Thoracic aorta (tissue), 2 donors: Measurements from ENCODE around the gene GPS2. TPM values are rescaled to one million over a fixed set of nuclear protein-coding genes. Genes with fewer than 3 reads are reported as not detected.

Experiments
- ATAC-seq: fragments of 150-250 bp; one replicate; pipeline ENCODE4 v1.8.0; 2017; ENCODE audit warnings: low read depth; ENCODE audit not compliant: insufficient number of reproducible peaks, low FRiP score
- DNase-seq: peaks from one replicate; pipeline ENCODE4 v3.0.0-alpha.2; 2020; ENCODE audit warnings: low spot score
- H3K27ac ChIP-seq, 2 donors: fragments of 200-600 bp; sonication (generic); 1 replicate in 1 of 2; 2 replicates in 1 of 2; pipeline ENCODE4 v1.5.1; 2016; ENCODE audit warnings: mild to moderate bottlenecking in 2 of 2, moderate library complexity in 2 of 2
- H3K27me3 ChIP-seq: fragments of 200-600 bp; sonication (generic); replicated peaks from 2 replicates; pipeline ENCODE4 v1.6.0; 2016; ENCODE audit warnings: mild to moderate bottlenecking; ENCODE audit not compliant: insufficient read depth
- H3K36me3 ChIP-seq: fragments of 200-600 bp; sonication (generic); one replicate; pipeline ENCODE4 v1.5.1; 2016
- H3K4me1 ChIP-seq, 2 donors: fragments of 200-600 bp; sonication (generic); 1 replicate in 1 of 2; 2 replicates in 1 of 2; pipeline versions ENCODE4 v1.5.1 to v1.6.0; 2016; ENCODE audit warnings: low read depth in 2 of 2, mild to moderate bottlenecking in 1 of 2; ENCODE audit not compliant: control insufficient read depth in 1 of 2
- H3K4me3 ChIP-seq: fragments of 200-600 bp; sonication (generic); 2 replicates; pipeline ENCODE4 v1.5.1; 2016; ENCODE audit warnings: mild to moderate bottlenecking
- H3K9me3 ChIP-seq: fragments of 200-600 bp; sonication (generic); 2 replicates; pipeline ENCODE4 v1.5.1; 2016
- total RNA-seq, 2 donors: library from RNA; depleted of rRNA; stranded (reverse); fragments of >200 nt; gene quantifications; one replicate each; pipeline versions ENCODE4 v1.1.0 to v1.2.3, GENCODE V29; 2016
- TF ChIP-seq, protein P1 (sequence below): fragments of 200-600 bp; sonication (generic); IDR thresholded peaks from one replicate; pipeline ENCODE4 v1.5.1; 2019; ENCODE audit warnings: antibody characterized with exemption

Gene GPS2
- total RNA-seq, 2 donors from 2014 or later: 66.5 to 100.0 TPM

DNA sequence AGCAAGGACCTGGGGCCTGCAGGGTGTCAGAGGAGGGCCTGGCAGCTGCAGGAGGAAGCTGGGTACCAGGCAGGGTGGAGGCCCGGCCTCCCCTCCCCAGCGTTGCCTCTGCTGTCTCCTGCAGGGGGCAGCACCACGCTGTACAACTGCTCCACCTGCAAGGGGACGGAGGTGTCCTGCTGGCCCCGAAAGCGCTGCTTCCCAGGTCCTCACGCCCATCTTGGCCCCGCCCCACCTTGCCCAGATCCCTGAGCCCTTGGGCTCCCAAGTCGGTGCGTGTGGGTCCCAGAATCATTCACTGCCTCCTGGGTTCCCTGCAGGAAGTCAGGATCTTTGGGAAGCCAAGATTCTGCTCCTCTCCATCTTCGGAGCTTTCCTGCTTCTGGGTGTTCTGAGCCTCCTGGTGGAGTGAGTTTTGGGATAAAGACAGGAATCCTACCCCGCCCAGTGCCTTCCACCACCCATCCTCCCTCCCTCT, 41.0 kb upstream of the GPS2 start:
- H3K27me3 ChIP-seq: no peaks in the 10 kb centered on the region
- no peak overlapping the region for H3K4me3 ChIP-seq
- H3K9me3 ChIP-seq: no peaks in the 10 kb centered on the region
- ATAC-seq (no peak), DNase-seq (no peak)
- H3K4me1 ChIP-seq: peaks cover 16 to 29% of the 10 kb centered on the region in 2 donors
- TF ChIP-seq, protein P1, sequence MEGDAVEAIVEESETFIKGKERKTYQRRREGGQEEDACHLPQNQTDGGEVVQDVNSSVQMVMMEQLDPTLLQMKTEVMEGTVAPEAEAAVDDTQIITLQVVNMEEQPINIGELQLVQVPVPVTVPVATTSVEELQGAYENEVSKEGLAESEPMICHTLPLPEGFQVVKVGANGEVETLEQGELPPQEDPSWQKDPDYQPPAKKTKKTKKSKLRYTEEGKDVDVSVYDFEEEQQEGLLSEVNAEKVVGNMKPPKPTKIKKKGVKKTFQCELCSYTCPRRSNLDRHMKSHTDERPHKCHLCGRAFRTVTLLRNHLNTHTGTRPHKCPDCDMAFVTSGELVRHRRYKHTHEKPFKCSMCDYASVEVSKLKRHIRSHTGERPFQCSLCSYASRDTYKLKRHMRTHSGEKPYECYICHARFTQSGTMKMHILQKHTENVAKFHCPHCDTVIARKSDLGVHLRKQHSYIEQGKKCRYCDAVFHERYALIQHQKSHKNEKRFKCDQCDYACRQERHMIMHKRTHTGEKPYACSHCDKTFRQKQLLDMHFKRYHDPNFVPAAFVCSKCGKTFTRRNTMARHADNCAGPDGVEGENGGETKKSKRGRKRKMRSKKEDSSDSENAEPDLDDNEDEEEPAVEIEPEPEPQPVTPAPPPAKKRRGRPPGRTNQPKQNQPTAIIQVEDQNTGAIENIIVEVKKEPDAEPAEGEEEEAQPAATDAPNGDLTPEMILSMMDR: peak; percentile 82
- no peaks in the 10 kb centered on the region for H3K36me3 ChIP-seq
- no peak overlapping the region for H3K27ac ChIP-seq

- Histone ChIP-seq H3K4me1 (peaks cover 16 to 29% of the 10 kb centered on the region in 2 donors), H3K36me3 (no peaks in the 10 kb centered on the region), H3K27ac (no peak overlapping the region), H3K9me3 (no peaks in the 10 kb centered on the region), H3K4me3 (no peak overlapping the region), H3K27me3 (no peaks in the 10 kb centered on the region)
- ATAC-seq (no peak), DNase-seq (no peak)
- TF ChIP-seq, protein P1: no peak
Observed at GRCh38 chr17:7355573-7355972, 40.4 kb upstream of the GPS2 start.

DNA sequence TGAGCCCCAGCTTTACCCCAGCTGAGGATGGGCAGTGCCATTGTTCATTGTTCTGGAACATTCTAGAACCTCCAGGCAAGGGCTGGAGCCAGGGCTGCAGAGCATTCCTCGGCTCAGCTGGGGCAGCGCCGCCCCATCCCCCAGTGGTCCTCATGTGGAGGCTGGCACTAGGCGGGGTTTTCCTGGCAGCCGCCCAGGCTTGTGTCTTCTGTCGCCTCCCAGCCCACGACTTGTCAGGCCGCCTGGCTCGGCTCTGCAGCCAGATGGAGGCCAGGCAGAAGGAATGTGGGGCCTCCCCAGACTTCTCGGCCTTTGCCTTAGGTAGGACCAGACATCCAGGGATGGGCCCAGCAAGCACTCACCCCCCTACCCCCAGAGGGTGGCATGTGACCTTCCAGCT, 39.9 kb upstream of the GPS2 start, which contains the start of gene TMEM95:
Gene TMEM95 (plus strand): TSS at position 104 of the 400 bp plus-strand sequence. CDS start 49 bp downstream, at position 153.
- Histone ChIP-seq H3K9me3 (no peaks in the 10 kb centered on the region), H3K36me3 (no peaks in the 10 kb centered on the region), H3K4me3 (peak within 1 kb of the TSS; percentile 16), H3K27ac (no peak within 1 kb of the TSS), H3K4me1 (peaks cover 16 to 29% of the 10 kb centered on the region in 2 donors), H3K27me3 (no peaks in the 10 kb centered on the region)
- TF ChIP-seq, protein P1: no peak
- no peak for ATAC-seq
- no peak for DNase-seq

DNA sequence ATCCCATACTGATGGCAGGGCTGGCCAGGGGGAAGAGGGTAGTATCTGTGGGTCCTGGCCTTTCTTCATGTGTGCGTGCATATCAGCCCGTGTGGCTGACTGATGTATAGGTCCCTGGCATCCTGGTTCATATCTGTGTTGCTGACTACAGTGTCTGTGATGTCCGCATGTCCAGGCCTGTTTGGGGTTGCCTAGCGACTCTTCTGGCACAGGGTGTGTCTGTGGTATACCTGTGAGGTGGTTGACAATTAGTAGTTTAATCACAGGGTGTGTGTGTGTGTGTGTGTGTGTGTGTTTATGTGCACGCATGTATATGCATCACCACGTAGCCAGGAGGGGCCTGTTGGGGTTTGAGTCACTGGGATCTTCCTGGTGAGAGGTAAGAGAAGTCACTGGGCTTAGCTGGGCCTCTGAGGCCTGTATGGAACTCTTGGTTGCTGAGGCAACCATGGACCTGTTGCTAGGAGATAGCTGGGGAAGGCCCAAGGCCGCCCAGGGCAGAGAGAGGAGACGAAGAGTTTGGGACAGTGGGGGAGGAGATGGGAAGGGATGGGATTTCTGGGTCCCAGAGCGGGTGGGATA, 39.2 kb upstream of the GPS2 start:
- no peaks in the 10 kb centered on the region for H3K36me3 ChIP-seq
- ATAC-seq (no peak), DNase-seq (no peak)
- TF ChIP-seq, protein P1: no peak
- no peaks in the 10 kb centered on the region for H3K9me3 ChIP-seq
- no peak overlapping the region for H3K27ac ChIP-seq
- H3K27me3 ChIP-seq: no peaks in the 10 kb centered on the region
- no peak overlapping the region for H3K4me3 ChIP-seq
- H3K4me1 ChIP-seq: peaks cover 21 to 36% of the 10 kb centered on the region in 2 donors

- peak overlapping the region; percentile 100 for H3K27ac ChIP-seq
- TF ChIP-seq, protein P1: no peak
Observed at GRCh38 chr17:7352910-7353635, 37.9 kb upstream of the GPS2 start.

More at GRCh38 chr17:7352910-7353635, 37.9 kb upstream of the GPS2 start:
- Histone ChIP-seq H3K4me1 (peaks cover 21 to 44% of the 10 kb centered on the region in 2 donors), H3K9me3 (no peaks in the 10 kb centered on the region), H3K27me3 (no peaks in the 10 kb centered on the region), H3K4me3 (peak overlapping the region; percentile 96), H3K36me3 (no peaks in the 10 kb centered on the region)
- DNase-seq: no peak
- ATAC-seq: no peak
